Measurements from ENCODE around the gene PRDX5.

DNA sequence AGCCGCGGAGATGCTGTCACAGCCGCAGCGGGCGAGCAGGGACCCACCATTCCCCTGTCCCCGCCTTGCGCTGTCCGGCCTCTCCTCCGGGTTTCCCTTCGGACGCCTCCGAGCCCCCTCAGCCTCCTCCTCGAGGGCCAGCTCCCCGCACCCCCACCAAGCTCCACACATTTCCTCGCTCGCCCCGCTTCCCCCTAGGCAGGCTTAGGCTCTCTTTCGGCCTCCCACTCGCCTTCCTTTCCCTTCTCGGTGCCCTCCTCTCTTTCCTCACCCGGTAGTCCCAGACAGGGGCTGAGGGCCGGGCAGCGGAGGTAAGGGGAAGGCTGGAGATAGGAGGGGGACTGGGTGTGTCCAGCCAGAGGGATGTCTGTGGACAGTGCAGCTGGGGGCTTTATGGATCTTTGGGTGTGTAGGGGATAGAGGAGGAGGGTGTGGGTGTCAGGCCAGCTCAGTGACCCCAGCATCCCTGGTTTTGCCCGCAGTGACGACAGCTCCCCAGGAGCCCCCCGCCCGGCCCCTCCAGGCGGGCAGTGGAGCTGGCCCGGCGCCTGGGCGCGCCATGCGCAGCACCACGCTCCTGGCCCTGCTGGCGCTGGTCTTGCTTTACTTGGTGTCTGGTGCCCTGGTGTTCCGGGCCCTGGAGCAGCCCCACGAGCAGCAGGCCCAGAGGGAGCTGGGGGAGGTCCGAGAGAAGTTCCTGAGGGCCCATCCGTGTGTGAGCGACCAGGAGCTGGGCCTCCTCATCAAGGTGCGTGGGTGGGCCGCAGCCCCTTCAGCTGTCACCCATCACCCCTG lies 25.3 kb upstream of the PRDX5 start:
- no peak for TF ChIP-seq ZFP30 (CRISPR knock-in tag; IDR thresholded peaks at IDR 0.05)
- no peak for TF ChIP-seq BACH2 (CRISPR knock-in tag; IDR thresholded peaks at IDR 0.05; ENCODE audit: borderline replicate concordance)
- TF ChIP-seq POU6F1 (CRISPR knock-in tag; IDR thresholded peaks at IDR 0.05; ENCODE audit: borderline replicate concordance, low read depth), result no peak
- no peak for TF ChIP-seq PATZ1 (CRISPR knock-in tag; IDR thresholded peaks at IDR 0.05; ENCODE audit: borderline replicate concordance)
- TF ChIP-seq, protein P1, sequence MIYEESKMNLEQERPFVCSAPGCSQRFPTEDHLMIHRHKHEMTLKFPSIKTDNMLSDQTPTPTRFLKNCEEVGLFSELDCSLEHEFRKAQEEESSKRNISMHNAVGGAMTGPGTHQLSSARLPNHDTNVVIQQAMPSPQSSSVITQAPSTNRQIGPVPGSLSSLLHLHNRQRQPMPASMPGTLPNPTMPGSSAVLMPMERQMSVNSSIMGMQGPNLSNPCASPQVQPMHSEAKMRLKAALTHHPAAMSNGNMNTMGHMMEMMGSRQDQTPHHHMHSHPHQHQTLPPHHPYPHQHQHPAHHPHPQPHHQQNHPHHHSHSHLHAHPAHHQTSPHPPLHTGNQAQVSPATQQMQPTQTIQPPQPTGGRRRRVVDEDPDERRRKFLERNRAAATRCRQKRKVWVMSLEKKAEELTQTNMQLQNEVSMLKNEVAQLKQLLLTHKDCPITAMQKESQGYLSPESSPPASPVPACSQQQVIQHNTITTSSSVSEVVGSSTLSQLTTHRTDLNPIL (CRISPR knock-in tag; IDR thresholded peaks at IDR 0.05; ENCODE audit: low read depth), result no peak
- TF ChIP-seq ESRRG (CRISPR knock-in tag; IDR thresholded peaks at IDR 0.05), result no peak
- TF ChIP-seq ARNTL (CRISPR knock-in tag; IDR thresholded peaks at IDR 0.05; ENCODE audit: borderline replicate concordance, low read depth), result no peak
- no peak for TF ChIP-seq TOX (CRISPR knock-in tag; IDR thresholded peaks at IDR 0.05; ENCODE audit: borderline replicate concordance)
- no peak for TF ChIP-seq OSR1 (CRISPR knock-in tag; IDR thresholded peaks at IDR 0.05)

Measured in SK-N-SH treated with all-trans-retinoic acid at 6 μM for 48 hours (cell line).